ENCODE measurements around the gene SNX19.
"Not testable (repeated sequence)": the region's sequence is repeated elsewhere in the genome, so short reads cannot be mapped to it uniquely, and the experiment has no call there.

Gene SNX19

GRCh38 chr11:130916238-130916855, at the start of gene SNX19:
Gene SNX19, minus strand, starts transcription at chr11:130916479. Its CDS starts 540 bp downstream, at chr11:130915939.
- peak; percentile 75 to 84 for DNase-seq (ENCODE audit: low read depth in 2 of 2)

- DNase-seq (ENCODE audit: low read depth in 2 of 2): no peak
These were observed 47.9 kb upstream of the SNX19 start for GRCh38 chr11:130964058-130964792.

- no peak for DNase-seq (ENCODE audit: low read depth in 2 of 2)
These were observed 31.6 kb upstream of the SNX19 start for GRCh38 chr11:130947889-130948288.

- DNase-seq (ENCODE audit: low read depth in 2 of 2): no peak
These were observed 31.2 kb upstream of the SNX19 start for GRCh38 chr11:130947481-130947880.

GRCh38 chr11:130947058-130947457, 30.8 kb upstream of the SNX19 start:
- no peak for DNase-seq (ENCODE audit: low read depth in 2 of 2)

- DNase-seq (ENCODE audit: low read depth in 2 of 2): no peak
These were observed 29.6 kb upstream of the SNX19 start for GRCh38 chr11:130945896-130946295.

- DNase-seq (ENCODE audit: low read depth in 2 of 2): no peak
These were observed 24.4 kb upstream of the SNX19 start for GRCh38 chr11:130940706-130941105.

GRCh38 chr11:130937051-130937450, 20.8 kb upstream of the SNX19 start:
- no peak for DNase-seq (ENCODE audit: low read depth in 2 of 2)

GRCh38 chr11:130932086-130932712, 15.9 kb upstream of the SNX19 start:
- DNase-seq (ENCODE audit: low read depth in 2 of 2): no peak

- no peak for DNase-seq (ENCODE audit: low read depth in 2 of 2)
These were observed 8.5 kb upstream of the SNX19 start for GRCh38 chr11:130924750-130925149.

- not testable (repeated sequence) for DNase-seq (ENCODE audit: low read depth in 2 of 2)
These were observed 4.3 kb upstream of the SNX19 start for GRCh38 chr11:130920612-130921011.

GRCh38 chr11:130918081-130918480, 1.8 kb upstream of the SNX19 start:
- no peak for DNase-seq (ENCODE audit: low read depth in 2 of 2)

GRCh38 chr11:130916910-130917309, 631 bp upstream of the SNX19 start:
- no peak for DNase-seq (ENCODE audit: low read depth in 2 of 2)

- no peak for DNase-seq (ENCODE audit: low read depth in 2 of 2)
These were observed 559 bp downstream of the SNX19 start for GRCh38 chr11:130915603-130916237.

GRCh38 chr11:130913268-130913667, 3.0 kb downstream of the SNX19 start:
- no peak for DNase-seq (ENCODE audit: low read depth in 2 of 2)

GRCh38 chr11:130912552-130912951, 3.7 kb downstream of the SNX19 start:
- DNase-seq (ENCODE audit: low read depth in 2 of 2): no peak

GRCh38 chr11:130911306-130911705, 5.0 kb downstream of the SNX19 start:
- no peak for DNase-seq (ENCODE audit: low read depth in 2 of 2)

GRCh38 chr11:130909650-130910049, 6.6 kb downstream of the SNX19 start:
- no peak for DNase-seq (ENCODE audit: low read depth in 2 of 2)

GRCh38 chr11:130908770-130909625, 7.3 kb downstream of the SNX19 start:
- DNase-seq (ENCODE audit: low read depth in 2 of 2): no peak

GRCh38 chr11:130908061-130908460, 8.2 kb downstream of the SNX19 start:
- no peak for DNase-seq (ENCODE audit: low read depth in 2 of 2)

GRCh38 chr11:130907229-130907628, 9.1 kb downstream of the SNX19 start:
- DNase-seq (ENCODE audit: low read depth in 2 of 2): no peak

- no peak for DNase-seq (ENCODE audit: low read depth in 2 of 2)
These were observed 9.7 kb downstream of the SNX19 start for GRCh38 chr11:130906616-130907015.
